HG02623 (cell line): Measurements from ENCODE around the gene LRFN3.
"Not testable (repeated sequence)": the region's sequence is repeated elsewhere in the genome, so short reads cannot be mapped to it uniquely, and the experiment has no call there.

ENCODE experiments used
- ATAC-seq: cut with Tn5 transposase; IDR thresholded peaks from one replicate; pipeline ENCODE4 v1.9.1; 2021; ENCODE audit warnings: moderate library complexity; ENCODE audit not compliant: unreplicated experiment

The LRFN3 gene, protein sequence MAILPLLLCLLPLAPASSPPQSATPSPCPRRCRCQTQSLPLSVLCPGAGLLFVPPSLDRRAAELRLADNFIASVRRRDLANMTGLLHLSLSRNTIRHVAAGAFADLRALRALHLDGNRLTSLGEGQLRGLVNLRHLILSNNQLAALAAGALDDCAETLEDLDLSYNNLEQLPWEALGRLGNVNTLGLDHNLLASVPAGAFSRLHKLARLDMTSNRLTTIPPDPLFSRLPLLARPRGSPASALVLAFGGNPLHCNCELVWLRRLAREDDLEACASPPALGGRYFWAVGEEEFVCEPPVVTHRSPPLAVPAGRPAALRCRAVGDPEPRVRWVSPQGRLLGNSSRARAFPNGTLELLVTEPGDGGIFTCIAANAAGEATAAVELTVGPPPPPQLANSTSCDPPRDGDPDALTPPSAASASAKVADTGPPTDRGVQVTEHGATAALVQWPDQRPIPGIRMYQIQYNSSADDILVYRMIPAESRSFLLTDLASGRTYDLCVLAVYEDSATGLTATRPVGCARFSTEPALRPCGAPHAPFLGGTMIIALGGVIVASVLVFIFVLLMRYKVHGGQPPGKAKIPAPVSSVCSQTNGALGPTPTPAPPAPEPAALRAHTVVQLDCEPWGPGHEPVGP

DNA sequence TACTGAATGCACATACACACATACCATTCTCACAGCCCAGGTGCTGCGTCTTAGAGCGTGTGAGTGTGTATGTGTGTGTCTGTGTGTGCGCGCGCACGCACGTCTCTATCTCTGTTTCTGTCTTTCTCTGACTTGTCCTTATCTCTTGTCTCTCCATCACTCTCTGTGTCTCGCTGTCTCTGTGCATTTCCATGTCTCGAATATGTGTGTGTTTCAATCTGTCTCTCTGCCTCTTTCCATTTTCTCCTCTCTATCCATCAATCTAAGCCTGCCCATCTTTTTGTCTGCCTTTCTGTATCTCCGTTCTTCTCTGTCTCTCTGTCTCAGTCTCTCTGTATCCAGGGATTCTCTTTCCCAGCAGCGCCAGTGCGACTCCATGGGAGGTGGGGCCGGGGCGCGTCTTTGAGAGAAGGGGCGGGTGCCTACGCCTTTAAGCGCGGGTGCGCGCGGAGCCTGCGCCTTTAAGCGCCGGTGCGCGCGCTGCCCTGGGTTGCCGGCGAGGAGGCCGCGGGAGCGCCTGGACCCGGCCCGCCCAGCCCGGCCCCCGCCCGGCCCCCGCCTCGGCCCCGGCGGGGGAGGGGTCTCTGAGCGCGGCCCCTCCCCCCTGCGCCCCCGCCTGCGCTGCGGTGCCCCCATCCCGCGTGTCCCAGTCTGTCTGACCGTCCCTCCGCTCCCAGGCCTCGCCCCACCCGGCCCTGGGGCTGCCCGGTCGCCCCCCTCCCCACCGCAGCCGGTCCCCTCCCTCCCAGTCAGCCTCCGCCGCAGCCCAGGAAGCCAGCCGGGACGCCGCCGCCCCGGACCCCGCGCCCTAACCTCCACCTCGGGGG, at the start of gene LRFN3:
LRFN3 (plus strand) TSS at position 464 of the 827 bp plus-strand sequence. CDS start 3,052 bp downstream, outside the sequence.
- ATAC-seq: no peak

GRCh38 chr19:35887197-35887596, 49.0 kb upstream of the LRFN3 start:
- no peak for ATAC-seq

DNA sequence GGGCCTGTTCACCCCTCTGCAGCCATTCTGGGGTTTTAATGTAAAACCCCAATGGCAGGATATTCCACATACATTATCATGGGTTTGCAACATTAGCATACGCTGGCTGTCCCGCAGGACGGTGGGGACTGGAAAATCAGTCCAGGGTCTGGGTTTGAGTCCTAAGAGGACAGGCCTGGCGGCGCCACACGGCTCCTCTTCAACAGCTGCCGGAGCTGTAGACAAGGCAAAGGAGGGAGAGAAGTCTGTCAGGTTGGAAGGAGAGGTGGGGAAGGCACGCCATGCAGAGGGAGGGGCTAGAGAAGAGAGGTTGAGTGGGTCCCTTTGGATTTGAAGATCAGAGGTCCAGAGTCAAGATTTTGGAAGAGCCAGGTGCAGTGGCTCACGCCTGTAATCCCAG, 47.8 kb upstream of the LRFN3 start:
- no peak for ATAC-seq

GRCh38 chr19:35889370-35890112, 46.6 kb upstream of the LRFN3 start:
- ATAC-seq: no peak

DNA sequence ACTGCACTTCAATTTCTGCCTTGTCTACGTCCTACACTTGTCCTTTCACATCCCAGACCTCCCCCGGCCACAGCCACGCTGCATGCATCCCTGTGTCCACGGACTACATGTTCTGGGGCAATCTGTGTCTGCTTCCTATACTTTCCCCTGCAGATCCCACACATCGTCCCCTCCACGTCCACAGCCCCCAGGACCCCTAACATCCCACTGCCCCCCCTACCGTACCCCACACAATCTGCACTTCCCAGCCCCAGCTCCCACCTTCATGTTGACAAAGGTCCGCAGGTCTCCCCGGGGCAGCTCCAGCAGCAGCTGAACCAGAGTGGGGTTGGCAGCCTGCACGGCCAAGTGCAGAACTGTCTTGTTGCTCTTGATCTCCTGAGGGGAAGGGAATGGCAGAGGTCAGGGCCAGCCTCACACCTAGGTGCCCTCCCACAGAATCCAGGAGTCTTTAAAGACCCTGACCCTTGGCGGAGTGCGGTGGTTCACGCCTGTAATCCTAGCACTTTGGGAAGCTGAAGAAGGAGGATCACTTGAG, 46.0 kb upstream of the LRFN3 start:
- no peak for ATAC-seq

DNA sequence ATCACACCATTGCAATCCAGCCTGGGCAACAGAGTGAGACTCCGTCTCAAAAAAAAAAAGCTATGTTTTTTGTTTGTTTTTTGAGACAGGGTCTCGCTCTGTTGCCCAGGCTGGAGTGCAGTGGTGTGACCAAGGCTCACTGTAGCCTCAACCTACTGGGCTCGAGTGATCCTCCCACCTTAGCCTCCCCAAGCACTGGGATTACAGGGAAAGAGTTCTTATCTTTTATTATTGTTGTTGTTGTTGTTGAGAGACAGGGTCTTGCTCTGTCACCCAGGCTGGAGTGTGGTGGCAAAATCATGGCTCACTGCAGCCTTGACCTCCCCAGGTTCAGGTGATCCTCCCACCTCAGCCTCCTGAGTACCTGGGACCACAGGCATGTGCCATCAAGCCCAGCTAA, 44.4 kb upstream of the LRFN3 start:
- ATAC-seq: not testable (repeated sequence)

DNA sequence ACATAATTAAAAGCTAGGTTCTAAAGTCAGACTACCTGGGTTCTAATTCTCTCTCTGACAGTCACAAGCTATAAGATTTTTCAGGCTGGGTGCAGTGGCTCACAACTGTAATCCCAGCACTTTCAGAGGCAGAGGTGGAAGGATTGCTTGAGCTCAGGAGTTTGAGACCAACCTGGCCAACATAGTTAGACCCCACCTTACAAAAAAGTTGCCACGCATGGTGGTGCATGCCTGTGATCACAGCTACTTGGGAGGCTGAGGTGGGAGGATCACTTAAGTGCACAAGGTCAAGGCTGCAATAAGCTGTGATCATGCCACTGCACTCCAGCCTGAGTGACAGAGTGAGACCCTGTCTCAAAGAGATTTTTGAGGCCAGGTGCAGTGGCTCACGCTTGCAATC, 41.8 kb upstream of the LRFN3 start:
- no peak for ATAC-seq

DNA sequence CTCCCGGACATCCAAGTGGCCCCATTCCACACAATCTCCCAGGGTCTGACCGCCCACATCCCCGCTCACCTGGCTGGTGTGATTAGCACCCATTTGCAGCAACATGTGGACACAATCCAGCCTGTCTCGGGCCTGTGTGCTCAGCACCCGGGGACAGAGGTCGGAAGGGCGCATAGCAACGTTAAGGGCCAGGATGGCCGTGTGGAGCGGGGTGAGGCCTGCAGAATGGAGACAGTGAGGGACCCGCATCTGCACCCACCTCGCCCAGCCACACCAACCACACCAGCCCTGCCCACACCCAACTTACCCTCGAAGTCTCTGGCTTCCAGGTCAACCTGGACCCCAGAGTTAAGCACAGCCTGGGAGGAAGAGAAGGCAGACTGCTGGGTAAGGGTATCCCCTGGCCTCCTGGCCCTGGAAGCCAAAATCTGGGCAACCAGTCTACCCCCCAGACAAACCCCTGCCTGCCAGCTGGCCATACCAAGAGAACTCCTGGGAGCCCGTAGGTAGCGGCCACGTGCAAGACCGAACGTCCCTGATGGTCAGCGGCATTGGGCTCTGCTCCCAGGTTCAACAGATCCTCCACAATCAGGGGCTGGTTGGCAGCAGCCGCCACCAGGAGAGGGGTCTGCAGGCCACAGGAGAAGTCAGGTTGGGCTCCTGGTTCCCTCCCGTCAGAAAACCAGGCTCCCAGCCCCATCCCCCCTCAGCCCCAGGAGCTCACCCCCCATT, 40.1 kb upstream of the LRFN3 start:
- ATAC-seq: no peak

- no peak for ATAC-seq
Observed at GRCh38 chr19:35896643-35897040, 39.5 kb upstream of the LRFN3 start.

DNA sequence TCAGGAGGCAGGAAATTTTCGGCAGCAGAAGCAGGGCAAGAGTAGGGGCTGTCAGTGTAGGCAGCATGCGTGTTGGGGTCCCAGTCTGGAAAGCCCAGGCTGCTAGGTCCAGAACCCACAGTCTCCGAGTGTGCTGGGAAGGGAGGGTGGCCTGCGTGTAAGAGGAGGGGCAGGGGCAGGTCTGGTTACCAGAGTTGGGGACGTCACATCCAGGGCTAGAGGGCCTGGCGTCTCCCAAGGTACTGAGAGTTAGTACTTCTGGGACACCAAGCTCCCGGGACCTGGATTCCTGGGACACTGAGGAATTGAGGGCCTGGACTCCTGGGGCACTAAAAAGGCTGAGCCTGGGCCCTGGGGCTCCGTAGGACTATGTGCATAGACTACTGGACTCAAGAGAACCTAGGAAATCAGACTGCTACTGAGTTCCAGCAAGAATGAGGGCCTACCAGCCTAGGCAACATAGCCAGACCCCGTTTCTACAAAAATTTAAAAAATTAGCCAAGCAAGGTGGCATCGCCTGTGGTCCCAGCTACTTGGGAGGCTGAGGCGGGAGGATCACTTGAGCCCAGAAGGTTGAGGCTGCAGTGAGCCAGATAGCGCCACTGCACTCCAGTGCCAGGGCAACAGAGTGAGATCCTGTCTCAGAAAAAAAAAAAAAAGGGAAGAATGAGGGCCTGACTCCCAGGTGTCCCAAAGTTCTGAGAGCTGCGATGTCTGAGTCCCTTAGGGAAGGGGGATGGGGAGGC, 38.3 kb upstream of the LRFN3 start:
- no peak for ATAC-seq

- no peak for ATAC-seq
Observed at GRCh38 chr19:35898499-35898809, 37.7 kb upstream of the LRFN3 start.

- no peak for ATAC-seq
Observed at GRCh38 chr19:35899547-35900214, 36.5 kb upstream of the LRFN3 start.

- ATAC-seq: no peak
Observed at GRCh38 chr19:35901055-35901644, 35.0 kb upstream of the LRFN3 start.

- no peak for ATAC-seq
Observed at GRCh38 chr19:35901854-35902661, 34.1 kb upstream of the LRFN3 start, which contains the start of gene HCST. Gene HCST, plus strand, starts transcription at chr19:35902529. Its CDS starts 65 bp downstream, at chr19:35902594.

GRCh38 chr19:35902870-35903475, 33.2 kb upstream of the LRFN3 start:
- ATAC-seq: no peak

- peak; percentile 42 for ATAC-seq
Observed at GRCh38 chr19:35903550-35904179, 32.5 kb upstream of the LRFN3 start.
